Astrocyte of the cerebellum (primary cell): Measurements from ENCODE around the gene KLHL40.
A peak's percentile ranks its signal among the peaks of the same experiment; 100 is the strongest.

Experiments
- DNase-seq: peaks from one replicate; pipeline ENCODE4 v3.0.0-alpha.2; 2011; ENCODE audit warnings: low read depth
- H3K4me3 ChIP-seq: 2 replicates; pipeline ENCODE4 v1.5.1; 2011; ENCODE audit warnings: mild to moderate bottlenecking, low read depth, low read length, moderate library complexity
- in situ Hi-C: cut with HindIII; loops from 2 replicates; pipeline ENCODE4 v1.10.0; 2017; ENCODE audit warnings: low sequenced_read_pairs
- TF ChIP-seq, protein P1 (sequence below): IDR thresholded peaks from 2 replicates; pipeline ENCODE4 v1.5.1; 2012; ENCODE audit warnings: low read length, low read depth, moderate library complexity, mild to moderate bottlenecking; ENCODE audit errors: missing control alignments

Gene KLHL40

DNA sequence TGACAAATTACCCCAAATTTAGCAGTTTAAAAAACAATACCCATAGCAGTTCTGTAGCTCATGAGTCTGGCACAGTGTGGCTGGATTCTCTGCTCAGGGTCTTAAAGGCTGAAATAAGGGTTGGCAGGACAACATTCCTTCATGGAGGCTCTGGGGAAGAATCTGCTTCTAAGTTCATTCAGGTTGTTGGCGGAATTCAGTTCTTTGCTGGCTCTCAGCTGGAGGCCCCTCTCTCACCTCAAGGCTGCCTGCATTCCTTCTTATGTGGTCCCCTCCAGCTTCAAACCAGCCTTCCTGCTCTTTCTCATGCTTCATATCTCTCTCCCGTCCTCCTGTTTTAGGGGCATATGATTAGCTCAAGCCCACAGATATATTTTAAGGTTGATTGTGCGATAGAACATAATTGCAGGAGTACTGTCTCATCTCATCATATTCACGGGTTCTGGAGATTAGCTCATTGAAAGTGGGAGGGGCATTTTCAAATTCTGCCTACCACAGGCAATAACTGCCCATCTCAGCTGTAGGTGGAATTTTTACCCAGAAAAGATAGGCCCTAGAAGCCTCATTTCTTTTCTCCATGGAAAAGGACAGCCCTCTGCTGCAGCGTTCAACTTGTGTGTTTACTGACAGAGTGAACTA, 37.4 kb upstream of the KLHL40 start:
- no peak overlapping the region for H3K4me3 ChIP-seq
- no peak for DNase-seq
- in situ Hi-C loops: no loop called here
- TF ChIP-seq, protein P1, sequence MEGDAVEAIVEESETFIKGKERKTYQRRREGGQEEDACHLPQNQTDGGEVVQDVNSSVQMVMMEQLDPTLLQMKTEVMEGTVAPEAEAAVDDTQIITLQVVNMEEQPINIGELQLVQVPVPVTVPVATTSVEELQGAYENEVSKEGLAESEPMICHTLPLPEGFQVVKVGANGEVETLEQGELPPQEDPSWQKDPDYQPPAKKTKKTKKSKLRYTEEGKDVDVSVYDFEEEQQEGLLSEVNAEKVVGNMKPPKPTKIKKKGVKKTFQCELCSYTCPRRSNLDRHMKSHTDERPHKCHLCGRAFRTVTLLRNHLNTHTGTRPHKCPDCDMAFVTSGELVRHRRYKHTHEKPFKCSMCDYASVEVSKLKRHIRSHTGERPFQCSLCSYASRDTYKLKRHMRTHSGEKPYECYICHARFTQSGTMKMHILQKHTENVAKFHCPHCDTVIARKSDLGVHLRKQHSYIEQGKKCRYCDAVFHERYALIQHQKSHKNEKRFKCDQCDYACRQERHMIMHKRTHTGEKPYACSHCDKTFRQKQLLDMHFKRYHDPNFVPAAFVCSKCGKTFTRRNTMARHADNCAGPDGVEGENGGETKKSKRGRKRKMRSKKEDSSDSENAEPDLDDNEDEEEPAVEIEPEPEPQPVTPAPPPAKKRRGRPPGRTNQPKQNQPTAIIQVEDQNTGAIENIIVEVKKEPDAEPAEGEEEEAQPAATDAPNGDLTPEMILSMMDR: no peak

DNA sequence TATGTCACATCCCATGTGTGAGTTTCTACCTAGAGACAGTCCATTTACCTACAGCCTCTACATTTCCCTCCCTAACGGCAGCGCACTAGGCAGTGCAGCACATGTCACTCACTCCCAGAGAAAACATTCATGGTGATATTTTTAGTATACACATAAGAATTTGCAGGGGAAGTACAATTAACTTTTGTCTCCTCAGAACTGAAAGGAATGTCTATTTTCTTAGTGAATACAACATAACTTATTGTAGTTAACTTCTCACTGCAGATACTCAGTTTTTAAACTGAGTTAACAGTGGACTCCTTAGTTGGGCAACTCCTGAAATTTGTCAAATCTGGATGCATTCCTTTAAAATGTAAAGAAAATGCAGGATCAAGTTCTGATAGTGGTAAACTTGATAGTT, 36.3 kb upstream of the KLHL40 start:
- in situ Hi-C loops: no loop called here
- DNase-seq: no peak
- no peak overlapping the region for H3K4me3 ChIP-seq
- TF ChIP-seq, protein P1: no peak

DNA sequence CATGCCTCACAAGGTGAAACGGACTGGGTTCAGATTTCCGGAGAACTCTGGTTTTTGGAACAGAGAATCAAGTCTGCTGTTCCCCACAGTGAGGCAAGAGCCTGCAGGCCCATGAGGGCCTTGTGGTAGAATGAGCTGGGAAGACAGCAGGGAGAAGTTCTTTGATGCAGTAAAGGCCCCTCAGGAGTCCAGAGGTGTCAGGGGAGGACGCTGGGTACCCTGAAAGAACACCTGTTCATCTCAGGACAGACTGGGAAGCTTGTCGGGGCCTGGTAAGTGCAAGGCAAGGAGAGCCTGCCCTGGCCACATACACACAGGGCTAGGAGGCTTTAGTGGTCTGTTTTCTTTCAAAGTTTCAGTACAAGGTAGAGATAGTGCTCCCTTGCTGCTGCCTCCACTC, 35.6 kb upstream of the KLHL40 start:
- in situ Hi-C loops: loop anchor here (5.0 kb wide), 1 partner anchor 43 kb away; no protein-coding TSS in a partner anchor
- TF ChIP-seq, protein P1: no peak
- DNase-seq: no peak
- no peak overlapping the region for H3K4me3 ChIP-seq

DNA sequence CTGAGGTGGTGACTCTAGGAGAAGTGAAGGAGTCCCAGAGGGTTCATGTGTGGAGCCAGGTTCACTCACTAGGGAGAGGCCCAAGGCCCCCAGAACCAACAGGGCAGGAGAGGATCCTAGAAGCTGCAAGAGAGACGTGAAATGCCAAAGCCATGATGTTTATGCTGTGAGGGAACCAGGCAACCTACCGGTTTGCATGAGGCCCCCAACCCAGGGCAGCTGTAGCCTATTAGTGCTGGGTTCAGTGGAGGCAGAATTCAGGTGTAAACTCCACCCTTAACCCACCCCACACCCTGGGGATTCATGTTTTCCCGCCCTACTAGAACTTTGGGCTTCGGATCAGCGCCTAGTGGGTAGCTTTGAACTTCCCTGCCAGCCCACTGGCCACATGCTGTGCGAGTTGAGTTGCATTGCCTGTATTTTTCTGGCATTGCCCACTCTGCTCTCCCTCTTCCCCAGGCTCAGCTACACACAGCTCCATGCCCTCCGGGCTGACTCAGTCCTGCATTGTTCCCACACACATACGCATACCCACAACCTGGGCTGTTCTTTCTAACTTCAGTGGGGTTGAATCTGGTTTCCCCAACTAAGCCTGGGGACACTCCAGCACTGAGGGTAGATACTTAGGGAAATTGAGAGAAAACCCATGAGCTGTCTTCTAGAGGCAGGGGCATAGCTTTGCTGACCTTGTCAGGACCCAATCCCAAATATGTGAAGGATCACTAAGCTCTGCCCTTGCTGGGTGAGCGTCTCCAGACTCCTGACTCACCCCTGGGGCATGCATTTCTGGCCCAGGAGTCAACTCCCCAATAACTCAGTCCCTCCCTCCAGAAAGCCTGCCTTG, 33.9 kb upstream of the KLHL40 start:
- H3K4me3 ChIP-seq: peak overlapping the region; percentile 11
- DNase-seq: no peak
- in situ Hi-C loops: loop anchor here (5.0 kb wide), 1 partner anchor 41 kb away; no protein-coding TSS in a partner anchor
- TF ChIP-seq, protein P1: no peak

DNA sequence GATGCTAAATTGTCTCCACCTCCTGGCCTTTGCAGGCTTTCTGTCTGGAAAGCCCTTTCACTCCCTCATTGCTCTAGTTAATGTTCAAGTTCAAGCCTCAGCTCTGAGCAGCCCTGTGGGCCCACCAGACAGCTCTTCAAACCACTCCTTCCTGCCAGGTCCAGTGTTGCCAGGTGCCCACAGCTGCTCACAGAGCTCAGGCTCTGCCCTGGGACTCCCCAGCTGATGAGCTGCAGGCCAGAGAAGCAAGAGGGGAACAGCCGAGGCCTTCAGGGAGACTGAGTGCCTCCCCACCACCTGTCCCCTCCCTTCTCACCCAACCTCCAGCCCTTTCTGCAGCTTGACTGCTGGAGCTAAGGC, 33.1 kb upstream of the KLHL40 start:
- DNase-seq: no peak
- TF ChIP-seq, protein P1: no peak
- in situ Hi-C loops: loop anchor here (5.0 kb wide), 1 partner anchor 40 kb away; no protein-coding TSS in a partner anchor
- peak overlapping the region; percentile 79 for H3K4me3 ChIP-seq

DNA sequence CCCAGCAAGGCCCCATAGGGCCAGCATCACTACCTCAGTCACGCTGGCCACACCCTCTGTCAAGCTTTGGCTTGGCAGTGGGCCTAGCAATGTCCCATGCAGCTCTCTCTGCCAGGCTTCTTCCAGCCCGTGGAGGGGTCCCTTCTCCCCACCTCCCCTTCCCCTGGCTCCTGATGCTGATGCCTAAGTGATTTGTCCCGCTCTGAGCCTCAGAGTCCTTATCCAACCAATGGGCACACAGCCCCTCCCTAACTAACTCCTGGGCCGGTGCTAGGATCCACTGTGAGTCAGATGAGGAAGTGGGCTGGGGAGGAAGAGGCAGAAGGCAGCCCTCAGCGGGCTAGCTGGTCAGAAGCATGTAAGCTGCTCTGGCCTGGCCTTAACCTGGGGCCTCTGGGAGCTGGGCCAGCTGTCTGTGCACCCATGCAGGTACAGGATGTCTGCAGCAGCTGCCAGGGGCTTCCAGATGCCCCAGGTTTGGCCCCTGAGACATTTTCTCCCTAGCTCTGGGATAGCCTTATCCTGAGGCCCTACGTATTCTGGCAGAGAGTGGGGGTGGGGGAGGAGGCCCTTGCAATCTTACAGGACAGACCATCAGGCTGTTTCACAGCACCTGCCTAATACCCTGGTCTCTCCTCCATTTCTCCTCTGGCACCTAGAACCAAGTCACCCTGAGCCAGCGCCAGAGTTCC, 32.6 kb upstream of the KLHL40 start:
- DNase-seq: no peak
- peak overlapping the region; percentile 79 for H3K4me3 ChIP-seq
- in situ Hi-C loops: loop anchor here (5.0 kb wide), 1 partner anchor 40 kb away; no protein-coding TSS in a partner anchor
- TF ChIP-seq, protein P1: no peak
